NCI-H2107 treated with DMSO at 0.1 percent for 48 hours (cell line): ENCODE measurements around the gene RPUSD3.

Experiments used
- DNase-seq: peaks from one replicate; lab custom pipeline; 2025; ENCODE audit not compliant: unreplicated experiment; lab: John Stamatoyannopoulos, UW

Gene RPUSD3

DNA sequence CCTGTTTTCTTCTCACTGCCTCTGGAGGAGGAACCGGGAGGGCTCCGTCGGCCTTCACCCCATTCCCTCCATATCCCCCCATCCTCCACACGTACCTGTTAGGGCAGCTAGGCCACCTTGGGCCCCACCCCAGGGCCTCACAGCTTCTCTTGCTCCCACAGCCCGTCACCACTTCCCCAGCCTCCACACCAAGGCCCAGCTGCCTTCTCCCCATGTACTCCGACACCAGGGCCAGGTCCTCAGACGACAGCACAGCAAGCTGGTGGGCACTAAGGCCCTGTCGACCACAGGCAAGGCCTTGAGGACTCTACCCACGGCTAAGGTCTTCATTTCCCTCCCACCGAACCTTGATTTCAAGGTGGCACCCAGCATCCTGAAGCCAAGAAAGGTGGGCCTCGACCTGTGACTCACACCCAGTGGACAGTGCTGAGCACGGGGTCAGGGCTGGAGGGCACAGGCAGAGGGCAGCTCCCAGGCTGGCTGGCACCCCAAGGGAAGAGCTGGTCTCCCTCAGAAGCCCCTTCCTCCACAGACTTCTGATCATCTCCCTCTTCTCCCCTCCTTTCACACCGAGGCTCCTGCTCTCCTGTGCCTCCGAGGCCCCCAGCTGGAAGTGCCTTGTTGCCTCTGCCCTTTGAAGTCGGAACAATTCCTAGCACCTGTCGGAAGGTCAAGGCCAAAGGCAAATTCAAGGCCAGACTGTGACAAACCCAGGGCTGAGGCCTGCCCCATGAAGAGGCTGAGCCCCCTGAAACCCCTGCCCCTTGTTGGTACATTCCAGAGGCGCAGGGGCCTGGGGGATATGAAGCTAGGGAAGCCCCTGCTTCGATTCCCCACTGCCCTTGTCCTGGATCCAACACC lies 9.1 kb downstream of the RPUSD3 start:
- DNase-seq, result no peak

DNA sequence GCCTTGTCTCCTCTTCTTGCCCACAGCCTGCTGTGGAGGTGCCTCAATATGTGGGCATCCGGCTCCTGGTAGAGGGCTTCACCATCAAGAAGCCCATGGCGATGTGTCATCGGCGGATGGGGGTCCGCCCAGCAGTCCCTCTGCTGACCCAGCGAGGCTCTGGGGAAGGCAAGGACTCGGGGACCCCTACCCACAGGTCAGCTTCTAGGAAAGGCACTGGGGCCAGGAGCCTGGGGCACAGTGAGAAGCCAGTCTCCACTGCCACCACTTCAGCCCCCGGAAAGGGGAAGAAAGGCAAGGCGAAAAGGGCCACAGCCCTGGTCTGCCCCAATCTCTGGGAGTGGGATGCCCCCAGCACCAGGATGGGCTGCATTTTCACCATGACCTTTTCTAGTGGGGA lies 10.7 kb downstream of the RPUSD3 start:
- DNase-seq, result no peak

DNA sequence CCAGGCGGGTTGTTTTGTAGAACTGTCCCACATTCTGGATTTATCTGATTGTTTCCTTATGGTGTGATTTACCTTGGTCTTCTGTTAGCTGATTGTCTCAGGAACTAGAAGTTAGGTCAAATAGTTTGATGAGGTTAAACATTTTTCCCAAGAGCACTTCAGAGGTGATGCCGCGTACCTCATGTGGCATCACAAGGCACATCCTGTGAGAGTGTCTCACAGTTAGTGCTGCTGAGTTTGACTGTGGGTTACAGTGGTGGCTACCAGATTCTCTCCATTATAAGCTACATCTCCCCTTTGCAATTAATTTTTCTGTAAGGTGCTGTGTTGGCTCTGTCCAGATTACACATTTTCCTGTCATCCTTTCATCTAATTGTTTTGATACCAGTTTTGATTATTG lies 12.6 kb downstream of the RPUSD3 start:
- no peak for DNase-seq

- no peak for DNase-seq
Measured at GRCh38 chr3:9828801-9829755, 14.7 kb downstream of the RPUSD3 start.

- no peak for DNase-seq
Measured at GRCh38 chr3:9826815-9827573, 16.8 kb downstream of the RPUSD3 start.

GRCh38 chr3:9825451-9826040 lies 18.3 kb downstream of the RPUSD3 start:
- DNase-seq, result no peak

- no peak for DNase-seq
Measured at GRCh38 chr3:9820946-9821345, 22.9 kb downstream of the RPUSD3 start.

GRCh38 chr3:9820543-9820942 lies 23.3 kb downstream of the RPUSD3 start:
- DNase-seq, result no peak

GRCh38 chr3:9818666-9819335 lies 25.0 kb downstream of the RPUSD3 start:
- DNase-seq, result no peak

DNA sequence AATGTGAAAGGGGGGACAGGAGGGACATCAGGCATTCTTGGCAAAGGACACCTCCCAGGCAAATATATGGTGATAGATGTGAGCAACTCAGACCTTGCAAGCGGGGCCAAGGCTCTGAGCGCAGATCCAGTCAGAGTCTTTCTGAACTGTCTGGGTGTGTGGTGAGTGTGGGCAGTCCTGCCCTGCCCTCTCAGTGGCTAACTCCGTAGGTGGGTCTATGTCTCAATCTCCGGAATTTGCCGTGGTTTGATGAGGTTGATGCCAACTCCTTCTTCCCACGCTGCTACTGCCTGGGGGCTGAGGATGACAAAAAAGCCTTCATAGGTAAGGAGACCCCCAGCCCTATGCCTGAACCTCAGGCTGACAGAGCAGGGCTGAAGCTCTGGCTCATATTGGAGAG lies 26.4 kb downstream of the RPUSD3 start:
- DNase-seq, result no peak

DNA sequence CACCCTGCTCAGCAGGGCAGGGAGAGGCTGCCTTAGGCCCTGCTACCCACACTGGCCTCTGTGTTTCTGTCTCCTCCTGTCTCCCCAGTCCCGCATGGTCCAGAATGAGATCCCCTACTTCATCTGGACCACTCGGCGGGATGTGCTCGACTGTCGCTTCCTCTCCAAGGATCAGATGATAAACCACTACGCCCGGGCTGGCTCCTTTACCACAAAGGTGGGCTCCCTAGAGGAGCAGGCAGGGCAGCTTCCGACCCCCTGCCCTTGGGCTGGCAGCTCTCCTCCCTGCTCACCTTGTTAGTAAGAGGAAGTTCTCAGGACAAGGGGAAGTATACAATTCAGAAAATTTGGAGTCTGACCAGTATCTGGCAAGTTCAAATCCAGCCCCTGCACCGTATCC lies 27.8 kb downstream of the RPUSD3 start:
- DNase-seq, result no peak

DNA sequence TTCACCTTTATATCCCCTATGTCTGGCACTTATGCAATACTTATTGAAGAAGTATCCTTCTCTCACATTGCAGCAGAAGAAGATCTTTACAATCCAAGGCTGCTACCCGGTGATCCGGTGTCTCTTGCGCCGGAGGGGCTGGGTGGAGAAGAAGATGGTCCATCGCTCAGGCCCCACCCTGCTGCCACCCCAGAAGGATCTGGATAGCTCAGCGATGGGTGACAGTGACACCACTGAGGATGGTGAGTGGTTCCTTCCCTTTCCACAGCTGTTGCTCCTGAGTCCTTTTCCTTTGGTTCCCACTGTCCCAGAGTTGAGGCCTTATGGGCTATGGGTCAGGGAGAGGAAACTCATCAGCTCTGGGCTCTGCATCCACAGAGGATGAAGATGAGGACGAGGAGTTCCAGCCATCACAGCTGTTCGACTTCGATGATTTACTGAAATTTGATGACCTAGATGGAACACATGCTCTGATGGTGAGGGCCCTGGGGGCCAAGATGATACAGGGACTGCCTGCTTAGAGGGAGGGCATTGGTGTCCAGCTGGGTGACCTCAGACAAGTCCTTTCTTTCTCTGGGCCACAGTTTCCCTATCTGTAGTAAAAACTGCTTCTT lies 30.8 kb downstream of the RPUSD3 start:
- DNase-seq, result no peak

DNA sequence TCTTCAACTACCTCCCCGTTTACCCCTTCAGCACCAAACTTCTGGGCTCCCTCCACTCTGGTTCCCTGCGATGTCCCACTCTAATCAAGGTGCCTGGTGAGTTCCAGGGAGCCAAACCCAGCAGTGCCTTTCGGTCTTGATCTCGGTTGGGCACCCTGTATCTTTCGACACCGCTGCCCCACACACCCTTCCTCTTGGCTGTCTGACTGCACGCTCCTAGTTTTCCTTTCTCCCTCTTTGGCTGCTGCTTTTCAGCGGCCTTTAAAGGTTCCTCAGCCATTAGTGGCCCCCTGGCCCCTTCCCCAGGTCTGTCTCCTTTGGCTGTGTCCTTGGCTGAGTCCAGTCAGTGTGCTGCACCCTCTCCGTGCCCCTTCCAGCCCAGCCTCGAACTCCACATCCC lies 33.0 kb downstream of the RPUSD3 start:
- no peak for DNase-seq

DNA sequence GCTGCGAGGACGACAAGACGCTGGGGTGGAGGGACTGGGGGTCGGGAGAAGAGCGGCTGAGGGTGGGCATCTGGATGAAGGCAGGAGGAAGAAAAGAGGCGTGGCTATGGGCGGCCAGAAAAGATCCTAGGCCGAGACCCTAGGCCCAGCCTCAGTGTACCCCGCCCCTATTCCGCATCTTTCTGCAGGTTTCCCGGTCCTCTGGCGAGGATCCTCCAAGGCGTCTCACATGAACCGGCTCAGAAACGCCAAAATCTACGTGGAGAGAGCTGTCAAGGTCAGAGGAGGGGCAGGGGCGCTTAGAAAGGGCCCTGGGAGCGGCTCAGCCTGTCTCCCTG lies 33.4 kb downstream of the RPUSD3 start:
- DNase-seq, result no peak

- DNase-seq, result no peak
Measured at GRCh38 chr3:9809615-9810432, 34.0 kb downstream of the RPUSD3 start, which contains the start of gene TTLL3. TTLL3 (plus strand) TSS chr3:9810262; CDS start chr3:9810662, 400 bp downstream.

DNA sequence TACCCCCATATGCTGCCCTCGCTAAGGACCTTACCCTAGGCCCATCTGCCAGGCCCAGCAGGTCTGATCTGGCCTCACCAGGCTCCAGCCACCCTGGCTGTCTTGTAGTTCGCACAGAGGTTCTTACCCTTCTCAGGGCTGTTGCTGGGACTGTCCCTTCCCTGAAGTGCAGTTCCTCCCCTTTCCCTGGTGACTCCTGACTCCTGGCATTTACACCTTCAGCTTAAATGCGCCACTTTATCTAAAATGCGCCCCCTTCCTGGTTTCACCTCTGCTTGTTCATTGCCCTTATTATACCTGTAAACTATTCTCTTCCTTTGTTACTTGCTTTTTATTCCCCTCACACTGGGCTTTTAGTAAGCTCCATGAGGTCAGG lies 34.6 kb downstream of the RPUSD3 start:
- DNase-seq, result no peak

DNA sequence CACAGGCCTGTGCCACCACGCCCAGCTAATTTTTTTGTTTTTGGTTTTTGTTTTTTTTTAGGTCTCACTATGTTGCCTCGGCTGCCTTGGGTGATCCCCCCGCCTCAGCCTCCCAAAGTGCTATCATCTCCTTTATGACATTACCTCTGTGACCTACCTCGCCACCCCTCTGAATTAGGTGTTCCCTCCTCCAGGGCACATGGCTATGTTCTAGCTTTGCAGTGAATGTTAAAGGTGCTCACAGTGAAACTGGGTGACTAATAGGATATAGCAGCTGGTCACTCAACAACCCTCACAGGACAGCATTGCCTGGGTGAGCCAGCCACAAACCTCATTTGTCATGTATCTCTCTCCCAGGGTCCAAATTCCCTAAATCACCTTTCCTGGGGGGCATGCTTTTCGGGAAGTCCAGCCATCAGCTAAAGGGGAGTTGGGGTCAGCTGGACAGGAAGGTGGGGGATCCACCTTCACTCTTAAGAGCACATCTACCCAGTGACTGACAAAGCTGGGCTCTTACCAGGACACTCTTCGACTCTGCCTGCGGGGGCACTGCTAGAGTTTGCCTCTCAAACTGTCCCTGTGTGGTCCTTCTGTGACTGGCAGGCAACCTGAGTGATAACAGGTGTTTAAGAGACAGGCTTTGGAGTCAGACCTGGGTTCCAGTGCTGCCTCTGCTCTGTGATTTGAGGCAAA lies 35.3 kb downstream of the RPUSD3 start:
- DNase-seq, result no peak

GRCh38 chr3:9807981-9808344 lies 35.8 kb downstream of the RPUSD3 start:
- DNase-seq, result no peak
